Measurements from ENCODE around the gene DCAF17.

GRCh38 chr2:171434013-171434989 lies at the start of gene DCAF17:
- TF ChIP-seq CTCF (conservative IDR thresholded peaks at IDR 0.05; ENCODE audit: low read depth, low read length) (no peak), EZH2phosphoT487 (IDR thresholded peaks at IDR 0.05; ENCODE audit: borderline replicate concordance, low read length) (0 out of 2 replicates have a peak, but pooled peaks have one; percentile 46)

Measured in PC-3 (cell line).